ENCODE results near the gene HMX1. TPM values are rescaled to one million over a fixed set of nuclear protein-coding genes. Genes with fewer than 3 reads are reported as not detected.
A peak's percentile ranks its signal among the peaks of the same experiment; 100 is the strongest.

Gene HMX1
- total RNA-seq, 2 experiments from 2014 or later, result not detected

- Histone ChIP-seq H3K27me3 (ENCODE audit: control insufficient read depth in 1 of 2, insufficient read depth in 2 of 2, low read length in 2 of 2) (no peaks in the 10 kb centered on the region), H3K4me3 (ENCODE audit: low read length) (no peak overlapping the region), H3K27ac (ENCODE audit: low read depth in 1 of 2, low read length in 2 of 2) (no peak overlapping the region), H3K9me3 (ENCODE audit: control insufficient read depth in 1 of 2, insufficient read depth in 1 of 2, low read length in 2 of 2) (peaks cover 0 to 16% of the 10 kb centered on the region in 2 experiments), H3K4me1 (ENCODE audit: insufficient read depth, low read length) (peaks cover 4% of the 10 kb centered on the region), H3K36me3 (ENCODE audit: insufficient read depth, low read length) (no peaks in the 10 kb centered on the region)
- TF ChIP-seq CTCF (IDR thresholded peaks at IDR 0.05), result no peak
- H3K4me1 Mint-ChIP-seq (ENCODE audit: low read depth), result no peaks in the 10 kb centered on the region
- intact Hi-C loops (cut with DNase I, micrococcal nuclease), result loop anchor here in 1 of 2 experiments (10.0 kb wide), 1 partner anchor 308 kb away; no protein-coding TSS in a partner anchor
- DNase-seq (peak in 2 of 14 experiments; percentile 3 to 8), ATAC-seq (ENCODE audit: poor library complexity) (no peak)
- H3K9me3 Mint-ChIP-seq, result no peaks in the 10 kb centered on the region
- no peak overlapping the region for H3K4me3 Mint-ChIP-seq
- POLR2A ChIA-PET, result no interaction called here
- peaks cover 6% of the 10 kb centered on the region for H3K27me3 Mint-ChIP-seq
- no peak overlapping the region for H3K27ac Mint-ChIP-seq
- CTCF ChIA-PET, result no interaction called here
- H3K36me3 Mint-ChIP-seq (ENCODE audit: low read depth), result no peaks in the 10 kb centered on the region
Observed at GRCh38 chr4:8913121-8913857, 41.6 kb upstream of the HMX1 start.

DNA sequence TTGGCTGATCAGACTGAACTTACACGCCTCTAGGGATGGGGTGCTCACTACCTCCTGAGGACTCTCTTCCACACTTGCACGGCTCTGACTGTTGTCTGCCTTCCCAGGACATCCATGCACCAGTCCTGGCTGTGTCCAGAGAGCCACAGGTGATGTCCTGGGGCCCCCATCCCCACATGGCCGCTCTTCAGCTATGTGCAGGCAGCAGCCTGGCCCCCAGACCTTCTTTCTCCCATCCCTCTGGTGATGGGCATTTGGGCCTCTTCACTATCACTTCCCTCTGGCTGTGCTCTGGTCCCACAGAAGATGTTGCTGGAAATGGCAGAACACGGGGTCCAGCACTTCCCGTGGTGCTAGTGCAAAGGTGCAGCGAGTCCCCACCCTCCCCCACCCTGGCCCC lies 40.9 kb upstream of the HMX1 start:
- no peaks in the 10 kb centered on the region for H3K36me3 Mint-ChIP-seq (ENCODE audit: low read depth)
- H3K4me3 ChIP-seq (ENCODE audit: low read length), result no peak overlapping the region
- no peaks in the 10 kb centered on the region for H3K27me3 ChIP-seq (ENCODE audit: control insufficient read depth in 1 of 2, insufficient read depth in 2 of 2, low read length in 2 of 2)
- intact Hi-C loops (cut with DNase I, micrococcal nuclease), result loop anchor here in 1 of 2 experiments (10.0 kb wide), 1 partner anchor 308 kb away; no protein-coding TSS in a partner anchor
- CTCF ChIA-PET, result no interaction called here
- H3K4me1 ChIP-seq (ENCODE audit: insufficient read depth, low read length), result no peaks in the 10 kb centered on the region
- no peaks in the 10 kb centered on the region for H3K4me1 Mint-ChIP-seq (ENCODE audit: low read depth)
- no peak for TF ChIP-seq CTCF (IDR thresholded peaks at IDR 0.05)
- POLR2A ChIA-PET, result no interaction called here
- H3K4me3 Mint-ChIP-seq, result no peak overlapping the region
- peaks cover 0 to 22% of the 10 kb centered on the region in 2 experiments for H3K9me3 ChIP-seq (ENCODE audit: control insufficient read depth in 1 of 2, insufficient read depth in 1 of 2, low read length in 2 of 2)
- H3K27me3 Mint-ChIP-seq, result peaks cover 6% of the 10 kb centered on the region
- no peaks in the 10 kb centered on the region for H3K36me3 ChIP-seq (ENCODE audit: insufficient read depth, low read length)
- H3K9me3 Mint-ChIP-seq, result no peaks in the 10 kb centered on the region
- no peak overlapping the region for H3K27ac ChIP-seq (ENCODE audit: low read depth in 1 of 2, low read length in 2 of 2)
- no peak overlapping the region for H3K27ac Mint-ChIP-seq
- ATAC-seq (ENCODE audit: poor library complexity) (no peak), DNase-seq (peak in 2 of 14 experiments; percentile 1 to 16)

DNA sequence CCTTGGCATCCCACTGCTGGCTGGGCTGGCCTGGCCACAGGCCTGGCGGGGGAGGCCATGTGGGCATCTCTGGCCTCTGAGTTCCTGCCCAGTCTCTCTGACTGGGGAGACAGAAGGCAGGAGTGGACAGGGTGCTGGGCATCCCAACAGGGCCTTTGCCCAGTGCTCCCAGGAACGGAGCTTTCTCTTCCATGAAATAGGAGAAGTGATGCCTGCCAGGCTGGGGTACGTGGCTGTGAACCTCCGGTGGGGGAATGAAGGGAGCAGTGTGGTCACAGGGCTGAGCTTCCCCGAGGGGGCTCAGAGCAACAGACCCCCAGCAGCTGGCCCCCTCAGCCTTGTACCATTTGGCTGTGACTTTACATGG lies 40.4 kb upstream of the HMX1 start:
- H3K36me3 ChIP-seq (ENCODE audit: insufficient read depth, low read length), result no peaks in the 10 kb centered on the region
- Mint-ChIP-seq H3K4me1 (ENCODE audit: low read depth) (no peaks in the 10 kb centered on the region), H3K36me3 (ENCODE audit: low read depth) (no peaks in the 10 kb centered on the region), H3K27me3 (peaks cover 6% of the 10 kb centered on the region), H3K4me3 (no peak overlapping the region), H3K9me3 (no peaks in the 10 kb centered on the region), H3K27ac (no peak overlapping the region)
- ChIA-PET CTCF (no interaction called here), POLR2A (no interaction called here)
- DNase-seq, result peak in 2 of 14 experiments; percentile 1 to 5
- TF ChIP-seq CTCF (IDR thresholded peaks at IDR 0.05), result no peak
- no peak for ATAC-seq (ENCODE audit: poor library complexity)
- H3K27ac ChIP-seq (ENCODE audit: low read depth in 1 of 2, low read length in 2 of 2), result no peak overlapping the region
- no peaks in the 10 kb centered on the region for H3K27me3 ChIP-seq (ENCODE audit: control insufficient read depth in 1 of 2, insufficient read depth in 2 of 2, low read length in 2 of 2)
- H3K9me3 ChIP-seq (ENCODE audit: control insufficient read depth in 1 of 2, insufficient read depth in 1 of 2, low read length in 2 of 2), result peaks cover 0 to 26% of the 10 kb centered on the region in 2 experiments
- no peaks in the 10 kb centered on the region for H3K4me1 ChIP-seq (ENCODE audit: insufficient read depth, low read length)
- intact Hi-C loops (cut with DNase I, micrococcal nuclease), result loop anchor here in 1 of 2 experiments (10.0 kb wide), 1 partner anchor 307 kb away; no protein-coding TSS in a partner anchor
- no peak overlapping the region for H3K4me3 ChIP-seq (ENCODE audit: low read length)
